NB4 (cell line): Measurements from ENCODE around the gene RAET1E.

ENCODE experiments used
- CTCF ChIP-seq: IDR thresholded peaks from one replicate; pipeline ENCODE4 v1.5.1; 2012; ENCODE audit warnings: low read depth, low read length
- POLR2A ChIP-seq: IDR thresholded peaks from 2 replicates; pipeline ENCODE4 v1.6.1; 2011; ENCODE audit warnings: mild to moderate bottlenecking; ENCODE audit not compliant: insufficient read length; ENCODE audit errors: extremely low read depth

GRCh38 chr6:149913085-149913484 lies 15.2 kb upstream of the RAET1E start:
- TF ChIP-seq POLR2A (no peak), CTCF (no peak)
